ENCODE measurements around the gene BTBD9.

Gene BTBD9

GRCh38 chr6:38639498-38640215, at the start of gene BTBD9:
Gene BTBD9, minus strand, starts transcription at chr6:38639929.
- DNase-seq, result peak; percentile 86

- DNase-seq, result no peak
Measured at GRCh38 chr6:38688579-38689087, 48.9 kb upstream of the BTBD9 start.

- no peak for DNase-seq
Measured at GRCh38 chr6:38687549-38687948, 47.8 kb upstream of the BTBD9 start.

DNA sequence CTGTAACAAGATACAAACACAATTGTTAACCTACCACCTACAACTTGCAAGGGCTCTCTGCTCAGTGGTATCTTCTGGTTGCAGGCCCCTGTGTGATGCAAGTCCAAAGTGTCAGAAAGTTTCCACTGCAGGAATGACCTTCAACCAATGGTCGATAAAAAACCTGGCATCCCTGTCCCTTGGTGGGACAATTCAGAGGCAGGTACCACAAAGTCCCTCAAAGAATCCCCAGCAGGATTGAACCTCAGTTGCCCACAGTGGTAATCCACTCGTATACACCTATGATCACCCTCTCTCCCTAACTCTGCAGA, 47.3 kb upstream of the BTBD9 start:
- DNase-seq, result no peak

DNA sequence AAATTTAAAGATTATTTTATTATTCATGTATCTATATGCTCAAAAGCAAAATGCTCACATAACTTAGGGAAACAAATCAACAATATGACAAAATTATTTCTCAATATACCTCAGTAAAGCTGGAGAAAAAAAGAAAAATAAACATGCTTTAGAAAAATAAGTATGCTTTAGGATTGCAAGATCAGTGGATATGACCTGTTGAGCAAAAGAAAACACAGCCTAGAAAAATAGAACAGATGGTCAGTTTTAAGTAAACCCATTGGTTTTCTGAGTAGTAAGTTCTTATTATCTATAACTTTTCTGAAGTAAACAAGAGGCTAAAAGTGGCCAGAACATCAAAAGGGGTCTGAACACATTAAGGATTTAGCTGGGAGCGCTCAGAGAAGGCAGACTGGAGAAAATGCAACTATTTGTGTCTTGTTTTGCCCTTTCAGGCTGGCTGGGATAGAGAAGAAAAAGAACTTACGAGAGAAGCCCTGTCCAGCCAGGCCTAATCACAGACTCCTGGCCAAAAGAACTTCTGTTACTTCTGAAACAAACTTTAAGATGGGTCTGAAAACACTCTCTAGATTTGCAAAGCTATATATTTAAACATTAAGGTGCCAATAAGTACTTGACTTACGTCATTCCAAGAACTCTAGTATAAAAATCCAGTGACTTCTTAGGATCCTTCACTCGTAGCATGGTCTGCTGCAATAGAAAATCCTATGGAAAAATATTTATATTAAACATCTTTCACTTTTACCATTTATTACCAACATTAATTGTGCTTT, 46.7 kb upstream of the BTBD9 start:
- DNase-seq, result no peak

DNA sequence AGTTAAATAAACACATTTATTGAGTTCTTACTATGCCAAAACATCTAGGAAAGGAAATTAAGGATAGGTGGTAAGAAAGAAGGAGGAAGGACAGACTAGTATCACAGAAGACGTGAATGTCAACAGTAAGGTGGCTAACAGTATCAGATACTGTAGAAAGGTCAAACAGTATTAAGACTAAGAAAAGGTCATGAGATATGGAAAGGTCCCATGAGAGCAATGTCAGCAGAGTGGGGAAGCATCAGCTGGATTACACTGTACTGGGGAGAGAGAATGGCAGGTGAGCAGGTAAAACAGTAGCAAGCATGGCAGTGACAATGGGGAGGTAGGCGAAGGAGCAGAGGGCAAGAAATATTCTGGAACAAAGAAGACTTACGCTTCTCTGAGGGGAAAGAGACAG, 45.2 kb upstream of the BTBD9 start:
- DNase-seq, result no peak

GRCh38 chr6:38684237-38684636, 44.5 kb upstream of the BTBD9 start:
- no peak for DNase-seq

DNA sequence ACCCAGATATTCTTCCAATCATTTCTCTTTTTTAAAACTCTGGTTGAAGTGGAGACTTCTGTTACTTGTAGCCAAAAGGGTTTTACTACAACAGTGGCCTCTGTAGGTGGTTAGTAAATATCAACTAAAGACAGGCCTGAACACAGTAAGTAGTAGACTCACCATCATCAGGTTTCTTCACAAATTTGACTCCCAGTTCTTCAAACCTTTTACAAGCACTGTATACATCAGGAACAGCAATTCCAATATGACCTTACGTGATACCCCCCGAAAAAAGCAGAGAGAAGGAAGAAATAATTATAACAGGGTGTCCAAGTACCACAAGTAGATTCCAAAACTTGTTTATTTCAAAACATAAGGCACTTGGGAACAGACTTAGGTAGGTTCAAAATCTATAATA, 42.1 kb upstream of the BTBD9 start:
- no peak for DNase-seq

GRCh38 chr6:38679668-38680067, 39.9 kb upstream of the BTBD9 start:
- DNase-seq, result no peak

DNA sequence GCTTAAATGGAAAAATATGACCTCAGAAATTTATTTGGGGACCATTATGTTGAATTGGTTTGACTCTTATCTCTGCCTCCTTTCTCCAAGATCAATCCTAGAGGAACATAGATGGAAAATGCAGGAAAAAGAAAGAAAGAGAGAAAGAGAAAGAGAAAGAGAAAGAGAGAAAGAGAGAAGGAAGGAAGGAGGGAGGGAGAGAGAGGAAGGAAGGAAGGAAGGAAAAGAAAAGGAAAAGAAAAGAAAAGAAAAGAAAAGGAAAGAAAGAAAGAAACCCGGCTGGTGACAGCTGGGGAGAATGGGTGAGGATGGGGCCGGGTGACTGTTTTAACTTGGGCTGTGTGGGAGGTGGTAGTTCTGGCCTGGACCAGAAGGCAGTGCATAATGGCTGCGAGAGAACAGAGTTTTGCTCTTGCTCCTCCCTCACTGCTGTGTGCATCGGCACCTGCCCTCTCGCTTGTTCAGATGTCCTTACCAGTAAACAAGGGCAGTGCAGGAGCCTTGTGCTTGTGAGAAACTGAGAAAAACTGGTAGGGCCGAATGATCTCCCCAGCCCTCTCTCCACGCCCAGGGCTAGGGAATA, 38.5 kb upstream of the BTBD9 start:
- DNase-seq, result no peak

DNA sequence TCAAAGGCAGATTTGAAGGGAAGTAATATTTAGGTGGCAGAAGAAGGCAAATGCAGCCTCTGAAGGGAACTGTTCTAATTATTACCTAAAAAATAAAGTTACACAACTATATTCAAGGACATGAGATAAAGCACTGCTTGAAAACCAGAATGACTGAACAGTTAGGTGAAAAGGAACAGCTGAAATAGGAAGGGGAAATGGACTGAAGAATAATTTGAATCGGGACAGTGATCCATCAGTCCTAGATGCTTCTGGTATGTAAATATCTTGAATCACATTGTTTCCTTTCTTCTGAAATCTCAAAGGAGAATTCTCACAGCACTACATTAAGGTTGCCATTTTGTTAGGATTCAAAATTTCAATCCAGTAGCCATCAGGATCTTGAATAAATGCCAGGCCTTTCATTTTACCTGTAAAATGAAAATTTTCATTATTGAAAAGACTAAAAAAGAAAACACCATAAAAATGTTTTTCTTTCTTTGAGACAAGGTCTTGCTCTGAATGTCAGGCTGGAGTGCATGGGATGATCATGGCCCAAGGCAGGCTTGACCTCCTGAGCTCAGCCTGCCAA, 37.3 kb upstream of the BTBD9 start:
- no peak for DNase-seq

DNA sequence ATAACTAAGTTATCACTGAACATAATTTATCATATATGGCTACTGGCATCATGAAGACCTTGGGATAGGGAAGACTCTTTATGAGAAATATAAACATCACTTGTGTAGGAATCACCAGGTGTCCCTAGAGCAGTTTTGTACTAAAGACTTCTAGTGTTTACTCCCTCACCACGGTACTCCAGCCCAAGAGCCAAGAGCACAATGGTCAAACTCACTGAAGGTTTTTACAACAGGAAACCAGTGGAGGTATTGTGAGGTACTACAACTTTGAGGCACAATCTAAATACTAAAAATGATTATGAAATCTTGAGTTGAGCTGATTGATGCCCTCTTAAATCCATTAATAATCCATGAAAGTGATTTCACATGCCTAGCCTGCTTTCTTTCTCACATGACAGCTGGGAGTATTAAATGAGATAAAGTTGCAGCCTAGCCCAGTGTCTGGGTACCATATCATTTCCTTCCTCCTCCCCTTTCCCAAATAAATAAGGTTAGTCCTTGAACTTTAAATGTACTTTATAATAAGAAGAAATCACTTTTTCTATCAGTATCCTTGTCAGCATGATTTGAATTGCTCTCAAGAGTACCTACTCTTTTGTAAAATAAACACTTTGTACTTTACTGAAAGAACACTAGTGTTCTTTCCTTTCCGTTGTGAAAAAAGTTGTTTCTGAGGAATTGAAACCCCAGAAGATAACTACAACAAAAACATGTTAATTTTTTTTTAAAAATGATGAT, 36.7 kb upstream of the BTBD9 start:
- no peak for DNase-seq

- DNase-seq, result no peak
Measured at GRCh38 chr6:38673397-38674165, 33.9 kb upstream of the BTBD9 start.

- no peak for DNase-seq
Measured at GRCh38 chr6:38671885-38672467, 32.2 kb upstream of the BTBD9 start.

DNA sequence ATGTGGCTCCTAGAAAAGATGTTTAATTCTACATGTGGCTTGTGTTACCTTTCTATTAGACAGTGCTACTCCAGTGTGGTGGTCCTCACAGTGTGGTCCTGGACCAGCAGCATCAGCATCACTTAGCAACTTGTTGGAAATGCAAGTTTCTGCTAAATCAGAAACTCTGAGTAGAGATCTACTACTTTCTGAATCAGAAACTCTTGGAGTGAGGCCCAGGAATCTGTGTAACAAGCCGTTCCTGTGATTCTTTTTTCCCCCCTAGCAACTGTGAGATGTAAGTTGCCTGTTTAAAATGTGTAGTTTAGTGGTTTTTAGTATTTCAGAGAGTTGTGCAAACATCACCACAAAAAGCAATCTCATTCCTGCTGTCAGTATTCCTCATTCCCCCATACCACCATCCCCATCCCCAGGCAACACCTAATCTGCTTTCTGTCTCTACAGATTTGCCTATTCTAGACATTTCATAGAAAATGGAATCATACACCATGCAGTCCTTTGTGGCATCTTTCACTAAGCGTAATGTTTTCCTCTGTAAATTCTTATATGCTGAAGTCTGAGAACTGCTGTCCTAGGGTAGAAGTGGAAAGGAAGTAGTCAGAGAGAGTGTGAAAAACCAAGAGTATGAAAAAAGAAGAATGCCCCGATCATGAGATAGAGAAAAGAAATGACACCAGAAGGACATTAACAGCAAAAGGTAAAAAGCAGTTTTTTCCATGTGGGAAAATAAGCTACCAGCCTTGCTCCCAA, 18.9 kb upstream of the BTBD9 start:
- no peak for DNase-seq

DNA sequence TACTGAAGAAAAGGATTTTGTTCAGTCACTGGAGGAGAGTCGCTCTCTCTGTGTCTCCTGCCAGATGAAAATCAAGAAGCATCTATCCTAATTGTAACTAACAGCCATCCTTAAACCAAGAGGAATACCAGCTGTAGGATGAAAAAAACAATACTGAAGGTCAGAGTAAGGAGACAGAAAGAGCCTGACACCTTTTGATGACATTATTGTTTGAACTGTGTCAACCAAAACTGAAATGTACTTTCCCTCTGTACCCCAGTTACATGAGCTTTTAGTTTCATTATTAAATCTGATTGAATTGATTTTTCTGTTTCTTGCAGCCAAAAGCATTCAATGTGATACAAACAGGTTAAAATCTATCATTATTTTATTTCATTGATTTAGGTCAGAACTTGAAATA, 17.2 kb upstream of the BTBD9 start:
- DNase-seq, result no peak

DNA sequence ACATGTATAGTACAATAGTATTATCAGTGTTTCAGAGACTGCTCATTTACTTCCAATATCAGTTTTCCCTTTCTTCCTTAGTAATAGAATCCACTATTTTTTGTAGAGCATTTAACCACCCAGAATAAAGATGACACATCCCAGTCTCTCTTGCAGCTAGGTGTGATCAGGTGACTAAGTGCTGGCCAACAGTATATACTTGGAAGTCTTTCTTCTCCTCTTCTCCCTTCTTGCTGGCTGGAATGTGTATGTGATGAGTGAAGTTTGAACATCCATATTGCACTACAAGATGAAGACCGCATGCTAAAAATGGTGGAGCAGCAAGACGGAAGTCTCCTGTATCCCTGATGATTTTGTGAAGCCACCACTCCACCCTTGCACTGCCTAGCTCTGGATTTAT, 14.5 kb upstream of the BTBD9 start:
- DNase-seq, result no peak

DNA sequence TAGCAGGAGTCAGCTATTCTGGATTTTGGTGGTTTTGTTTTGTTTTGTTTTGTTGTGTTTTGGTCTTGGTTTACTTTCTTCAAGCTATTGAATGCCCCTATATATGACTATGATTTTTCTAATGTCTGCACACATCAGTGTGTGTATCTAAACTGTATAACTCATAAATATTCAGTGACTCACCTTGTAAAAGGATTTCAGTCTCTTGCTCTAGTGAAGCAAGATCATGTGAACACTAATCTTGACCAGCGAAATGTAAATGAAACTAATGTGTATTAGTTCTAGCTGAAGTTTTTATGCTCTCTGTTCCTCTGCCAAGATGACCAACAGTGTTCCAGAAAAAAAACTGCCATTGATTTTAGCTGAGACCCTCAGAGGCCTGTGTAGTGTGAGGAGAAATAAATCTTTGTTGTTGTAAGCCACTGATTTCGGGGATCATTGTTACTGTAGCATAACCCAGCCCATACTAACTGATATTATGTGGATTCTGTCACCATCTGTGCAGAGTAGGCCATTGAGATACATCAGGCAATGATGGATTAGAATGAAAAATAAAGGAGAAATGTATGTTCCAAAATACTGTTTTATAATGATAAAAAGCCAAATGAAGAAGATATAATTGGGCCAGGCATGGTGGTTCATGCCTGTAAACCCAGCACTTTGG, 11.5 kb upstream of the BTBD9 start:
- no peak for DNase-seq

GRCh38 chr6:38650207-38650752, 10.6 kb upstream of the BTBD9 start:
- no peak for DNase-seq

GRCh38 chr6:38649744-38650143, 10.0 kb upstream of the BTBD9 start:
- DNase-seq, result no peak

Measured in NCI-H510A (cell line).